Measurements from ENCODE around the gene PRRX1.
A peak's percentile ranks its signal among the peaks of the same experiment; 100 is the strongest.

The PRRX1 gene

GRCh38 chr1:170664828-170665612 is 1.1 kb downstream of the PRRX1 start:
- DNase-seq: no peak

- DNase-seq: no peak
These were observed 1.7 kb downstream of the PRRX1 start for GRCh38 chr1:170665629-170666028.

GRCh38 chr1:170666541-170667254 is 2.8 kb downstream of the PRRX1 start:
- DNase-seq: no peak

- DNase-seq: peak in 1 of 2 experiments; percentile 11
These were observed 4.5 kb downstream of the PRRX1 start for GRCh38 chr1:170668209-170669106.

GRCh38 chr1:170669107-170669445 is 5.1 kb downstream of the PRRX1 start:
- DNase-seq: no peak

- no peak for DNase-seq
These were observed 5.9 kb downstream of the PRRX1 start for GRCh38 chr1:170669586-170670530.

GRCh38 chr1:170670802-170671628 is 7.1 kb downstream of the PRRX1 start:
- DNase-seq: no peak

- no peak for DNase-seq
These were observed 7.7 kb downstream of the PRRX1 start for GRCh38 chr1:170671629-170671963.

- DNase-seq: no peak
These were observed 8.4 kb downstream of the PRRX1 start for GRCh38 chr1:170672316-170672715.

GRCh38 chr1:170674239-170674638 is 10.3 kb downstream of the PRRX1 start:
- DNase-seq: no peak

GRCh38 chr1:170674986-170675385 is 11.1 kb downstream of the PRRX1 start:
- DNase-seq: no peak

GRCh38 chr1:170675865-170676264 is 11.9 kb downstream of the PRRX1 start:
- DNase-seq: no peak

GRCh38 chr1:170676628-170677027 is 12.7 kb downstream of the PRRX1 start:
- no peak for DNase-seq

GRCh38 chr1:170678027-170678600 is 14.2 kb downstream of the PRRX1 start:
- DNase-seq: no peak

- DNase-seq: no peak
These were observed 16.5 kb downstream of the PRRX1 start for GRCh38 chr1:170680428-170680827.

- no peak for DNase-seq
These were observed 18.2 kb downstream of the PRRX1 start for GRCh38 chr1:170682169-170682568.

GRCh38 chr1:170682809-170683208 is 18.9 kb downstream of the PRRX1 start:
- DNase-seq: no peak

- DNase-seq: no peak
These were observed 21.2 kb downstream of the PRRX1 start for GRCh38 chr1:170685166-170685565.

GRCh38 chr1:170686291-170686690 is 22.4 kb downstream of the PRRX1 start:
- DNase-seq: no peak

- no peak for DNase-seq
These were observed 23.7 kb downstream of the PRRX1 start for GRCh38 chr1:170687621-170688020.

GRCh38 chr1:170691258-170691657 is 27.3 kb downstream of the PRRX1 start:
- DNase-seq: no peak
